ENCODE data around the gene ENDOD1. TPM values are rescaled to one million over a fixed set of nuclear protein-coding genes. Genes with fewer than 3 reads are reported as not detected.

The ENDOD1 gene
- total RNA-seq, 1 experiment from 2014 or later, result 0.87 TPM

DNA sequence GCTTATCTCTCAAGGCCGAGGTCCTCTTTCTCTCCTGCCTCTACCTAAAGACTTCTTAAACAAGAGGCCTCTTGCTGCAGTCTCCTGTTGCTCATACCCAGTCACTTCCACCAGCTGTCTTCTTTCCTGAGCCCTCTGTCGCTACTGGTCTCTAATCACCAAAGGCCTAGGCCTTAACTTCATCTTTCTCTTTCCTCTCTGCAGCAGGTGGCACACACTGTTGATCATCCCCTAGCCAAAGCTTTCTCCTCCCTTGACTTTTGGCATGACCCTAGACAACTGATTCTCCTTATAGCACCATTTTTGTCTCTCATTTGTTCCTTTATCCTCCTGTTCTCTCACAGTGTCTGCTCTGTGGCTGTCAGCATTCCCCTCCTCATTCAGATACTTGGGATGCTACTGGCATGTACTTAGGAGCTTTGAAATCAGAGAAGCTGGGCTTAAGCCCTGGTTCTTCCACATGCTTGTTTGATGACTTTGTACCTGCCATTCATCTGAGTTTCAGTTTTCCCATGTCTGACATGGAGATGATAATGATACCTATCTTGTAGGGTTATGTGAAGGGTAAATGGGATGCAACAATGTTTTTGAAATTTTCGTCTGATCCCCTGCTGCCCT is 22.4 kb downstream of the ENDOD1 start:
- no peaks in the 10 kb centered on the region for H3K79me2 ChIP-seq (ENCODE audit: insufficient read depth, low read length)
- H3K79me1 ChIP-seq (ENCODE audit: insufficient read depth, low read depth, low read length, poor library complexity, severe bottlenecking), result no peaks in the 10 kb centered on the region
- no peak overlapping the region for H4K91ac ChIP-seq (ENCODE audit: insufficient read length, low read depth, low read length)
- no peak overlapping the region for H2BK15ac ChIP-seq (ENCODE audit: low read depth, low read length)
- H3K14ac ChIP-seq (ENCODE audit: insufficient read depth, low read length), result no peak overlapping the region
- Mint-ChIP-seq H3K27ac (no peak overlapping the region), H3K4me1 (peaks cover 19 to 23% of the 10 kb centered on the region in 2 experiments), H3K4me3 (no peak overlapping the region), H3K27me3 (ENCODE audit: low read depth) (peaks cover 6% of the 10 kb centered on the region), H3K9me3 (peaks cover 5% of the 10 kb centered on the region in 2 experiments; a peak in 4 of 5 replicates), H3K36me3 (ENCODE audit: insufficient read depth in 1 of 3, low read depth in 3 of 3) (peaks cover 0 to 2% (median 0%) of the 10 kb centered on the region in 3 experiments; a peak in 2 of 7 replicates)
- no peak overlapping the region for H4K8ac ChIP-seq (replicated peaks; ENCODE audit: insufficient read length, low read depth, low read length)
- no peak overlapping the region for H3K23ac ChIP-seq (ENCODE audit: insufficient read length, low read depth, low read length)
- no peak overlapping the region for H2BK120ac ChIP-seq (ENCODE audit: low read depth, low read length, poor library complexity, severe bottlenecking)
- no peak overlapping the region for H2BK5ac ChIP-seq (ENCODE audit: insufficient read length, low read length)
- no peak overlapping the region for H3K27ac ChIP-seq (ENCODE audit: insufficient read length, low read depth, low read length)
- no peak overlapping the region for H3T11ph ChIP-seq (ENCODE audit: low read length)
- no peaks in the 10 kb centered on the region for H3K27me3 ChIP-seq (ENCODE audit: insufficient read depth, low read length)
- H3K4me1 ChIP-seq (ENCODE audit: insufficient read depth, low read length), result peaks cover 4% of the 10 kb centered on the region; the same call in 1 of the 2 replicates
- H3K4me2 ChIP-seq (ENCODE audit: insufficient read depth, insufficient read length, low read length), result no peak overlapping the region
- H3K4ac ChIP-seq (ENCODE audit: low read depth, low read length), result no peak overlapping the region
- DNase-seq, result no peak
- H3K23me2 ChIP-seq (ENCODE audit: insufficient read length, low read depth, low read length, poor library complexity, severe bottlenecking), result no peaks in the 10 kb centered on the region
- no peak overlapping the region for H4K5ac ChIP-seq (ENCODE audit: insufficient read length, low read depth, low read length)
- H3K9me3 ChIP-seq (ENCODE audit: control insufficient read depth, low read depth, low read length), result no peaks in the 10 kb centered on the region
- H2AFZ ChIP-seq (ENCODE audit: low read length), result no peak overlapping the region
- no peak overlapping the region for H3K18ac ChIP-seq (ENCODE audit: insufficient read length, low read depth, low read length)
- no peak overlapping the region for H3K56ac ChIP-seq (ENCODE audit: insufficient read length, low read depth, low read length)
- no peak overlapping the region for H2BK12ac ChIP-seq (ENCODE audit: insufficient read length, low read depth, low read length)
- H3K9ac ChIP-seq (ENCODE audit: extremely low read depth, insufficient read length, low read length), result no peak overlapping the region
- no peak overlapping the region for H2AK5ac ChIP-seq (ENCODE audit: insufficient read length, low read length)
- TF ChIP-seq, protein P1, sequence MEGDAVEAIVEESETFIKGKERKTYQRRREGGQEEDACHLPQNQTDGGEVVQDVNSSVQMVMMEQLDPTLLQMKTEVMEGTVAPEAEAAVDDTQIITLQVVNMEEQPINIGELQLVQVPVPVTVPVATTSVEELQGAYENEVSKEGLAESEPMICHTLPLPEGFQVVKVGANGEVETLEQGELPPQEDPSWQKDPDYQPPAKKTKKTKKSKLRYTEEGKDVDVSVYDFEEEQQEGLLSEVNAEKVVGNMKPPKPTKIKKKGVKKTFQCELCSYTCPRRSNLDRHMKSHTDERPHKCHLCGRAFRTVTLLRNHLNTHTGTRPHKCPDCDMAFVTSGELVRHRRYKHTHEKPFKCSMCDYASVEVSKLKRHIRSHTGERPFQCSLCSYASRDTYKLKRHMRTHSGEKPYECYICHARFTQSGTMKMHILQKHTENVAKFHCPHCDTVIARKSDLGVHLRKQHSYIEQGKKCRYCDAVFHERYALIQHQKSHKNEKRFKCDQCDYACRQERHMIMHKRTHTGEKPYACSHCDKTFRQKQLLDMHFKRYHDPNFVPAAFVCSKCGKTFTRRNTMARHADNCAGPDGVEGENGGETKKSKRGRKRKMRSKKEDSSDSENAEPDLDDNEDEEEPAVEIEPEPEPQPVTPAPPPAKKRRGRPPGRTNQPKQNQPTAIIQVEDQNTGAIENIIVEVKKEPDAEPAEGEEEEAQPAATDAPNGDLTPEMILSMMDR (conservative IDR thresholded peaks at IDR 0.05), result no peak
- no peaks in the 10 kb centered on the region for H4K20me1 ChIP-seq (ENCODE audit: control insufficient read depth, insufficient read depth, insufficient read length)
- WGBS (ENCODE audit: extremely low coverage, insufficient read length, low lambda C conversion rate), result no CpG with 5 or more reads among the region's 3 CpGs
- no peak overlapping the region for H2BK20ac ChIP-seq (ENCODE audit: low read depth, low read length, poor library complexity, severe bottlenecking)

Measured in H9 (cell line).